ENCODE data around the gene VWC2L. TPM values are rescaled to one million over a fixed set of nuclear protein-coding genes. Genes with fewer than 3 reads are reported as not detected.

VWC2L gene
- polyA plus RNA-seq, 1 donor from 2014 or later, result 0.31 TPM

DNA sequence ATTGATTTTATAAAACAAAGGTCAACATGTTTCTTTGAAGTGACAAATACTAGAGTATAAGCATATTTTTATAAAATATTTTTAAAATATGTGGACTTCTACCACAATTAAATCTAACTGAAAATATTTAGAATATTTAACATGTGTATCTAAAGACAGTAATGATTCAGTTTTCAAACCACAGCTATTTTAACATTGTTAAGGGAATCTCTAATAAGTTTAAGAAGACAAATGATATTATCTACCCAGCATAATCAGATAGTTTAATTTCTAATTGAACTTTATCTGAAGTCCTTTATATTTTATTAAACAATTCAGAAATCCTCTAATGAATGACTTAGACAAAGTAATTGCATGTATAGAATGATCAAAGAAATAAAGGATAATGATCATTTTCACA lies 96.2 kb downstream of the VWC2L start:
- no peaks in the 10 kb centered on the region for H3K27me3 ChIP-seq (ENCODE audit: insufficient read depth, low read depth, low read length)

DNA sequence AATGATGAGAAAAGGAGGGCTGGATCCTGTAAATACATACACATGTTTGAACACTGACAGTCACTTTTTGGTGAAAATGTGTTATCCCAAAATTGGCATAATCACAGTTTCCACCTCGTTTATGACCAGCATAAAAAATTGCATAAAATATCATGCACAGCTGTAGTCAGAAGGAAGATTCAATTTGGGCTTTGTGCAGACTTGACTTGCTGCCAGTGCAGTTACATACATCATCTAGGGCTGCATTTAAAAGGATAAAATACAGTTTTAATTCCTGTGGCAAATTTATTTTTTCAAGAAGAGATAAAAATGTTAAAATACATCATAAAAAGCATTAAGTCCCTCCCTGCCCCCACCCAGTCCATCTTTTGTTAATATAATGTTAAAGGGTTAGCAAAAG lies 103.8 kb downstream of the VWC2L start:
- H3K27me3 ChIP-seq (ENCODE audit: insufficient read depth, low read depth, low read length), result no peaks in the 10 kb centered on the region
- H3K79me2 ChIP-seq (replicated peaks; ENCODE audit: insufficient read depth, low read length), result no peaks in the 10 kb centered on the region
- no peaks in the 10 kb centered on the region for H3K9me3 ChIP-seq (ENCODE audit: low read length)
- no peaks in the 10 kb centered on the region for H3F3A ChIP-seq (ENCODE audit: insufficient read depth, low read length, poor library complexity, severe bottlenecking)
- H3K27ac ChIP-seq (ENCODE audit: low read length), result no peak overlapping the region
- no peak overlapping the region for H3K4me2 ChIP-seq (ENCODE audit: low read length)
- H4K20me1 ChIP-seq (ENCODE audit: insufficient read depth), result no peaks in the 10 kb centered on the region
- no peak overlapping the region for H2AFZ ChIP-seq (ENCODE audit: low read depth, low read length)
- no peaks in the 10 kb centered on the region for H3K9me2 ChIP-seq (ENCODE audit: insufficient read depth, low read length)
- H3K4me3 ChIP-seq (ENCODE audit: low read length), result no peak overlapping the region
- TF ChIP-seq SMC3 (conservative IDR thresholded peaks at IDR 0.05; ENCODE audit: poor library complexity) (no peak), MXI1 (conservative IDR thresholded peaks at IDR 0.05; ENCODE audit: poor library complexity, severe bottlenecking) (no peak), POLR2AphosphoS5 (IDR thresholded peaks at IDR 0.05) (no peak), EP300 (conservative IDR thresholded peaks at IDR 0.05; ENCODE audit: poor library complexity, severe bottlenecking) (no peak), EZH2 (IDR thresholded peaks at IDR 0.05; ENCODE audit: borderline replicate concordance, insufficient read depth, low read length, poor library complexity, severe bottlenecking) (no peak), RAD21 (conservative IDR thresholded peaks at IDR 0.05) (no peak), TAF1 (IDR thresholded peaks at IDR 0.05; ENCODE audit: low read depth) (no peak)
- TF ChIP-seq, protein P1, sequence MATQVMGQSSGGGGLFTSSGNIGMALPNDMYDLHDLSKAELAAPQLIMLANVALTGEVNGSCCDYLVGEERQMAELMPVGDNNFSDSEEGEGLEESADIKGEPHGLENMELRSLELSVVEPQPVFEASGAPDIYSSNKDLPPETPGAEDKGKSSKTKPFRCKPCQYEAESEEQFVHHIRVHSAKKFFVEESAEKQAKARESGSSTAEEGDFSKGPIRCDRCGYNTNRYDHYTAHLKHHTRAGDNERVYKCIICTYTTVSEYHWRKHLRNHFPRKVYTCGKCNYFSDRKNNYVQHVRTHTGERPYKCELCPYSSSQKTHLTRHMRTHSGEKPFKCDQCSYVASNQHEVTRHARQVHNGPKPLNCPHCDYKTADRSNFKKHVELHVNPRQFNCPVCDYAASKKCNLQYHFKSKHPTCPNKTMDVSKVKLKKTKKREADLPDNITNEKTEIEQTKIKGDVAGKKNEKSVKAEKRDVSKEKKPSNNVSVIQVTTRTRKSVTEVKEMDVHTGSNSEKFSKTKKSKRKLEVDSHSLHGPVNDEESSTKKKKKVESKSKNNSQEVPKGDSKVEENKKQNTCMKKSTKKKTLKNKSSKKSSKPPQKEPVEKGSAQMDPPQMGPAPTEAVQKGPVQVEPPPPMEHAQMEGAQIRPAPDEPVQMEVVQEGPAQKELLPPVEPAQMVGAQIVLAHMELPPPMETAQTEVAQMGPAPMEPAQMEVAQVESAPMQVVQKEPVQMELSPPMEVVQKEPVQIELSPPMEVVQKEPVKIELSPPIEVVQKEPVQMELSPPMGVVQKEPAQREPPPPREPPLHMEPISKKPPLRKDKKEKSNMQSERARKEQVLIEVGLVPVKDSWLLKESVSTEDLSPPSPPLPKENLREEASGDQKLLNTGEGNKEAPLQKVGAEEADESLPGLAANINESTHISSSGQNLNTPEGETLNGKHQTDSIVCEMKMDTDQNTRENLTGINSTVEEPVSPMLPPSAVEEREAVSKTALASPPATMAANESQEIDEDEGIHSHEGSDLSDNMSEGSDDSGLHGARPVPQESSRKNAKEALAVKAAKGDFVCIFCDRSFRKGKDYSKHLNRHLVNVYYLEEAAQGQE (IDR thresholded peaks at IDR 0.05; ENCODE audit: borderline replicate concordance), result no peak
- TF ChIP-seq, protein P2, sequence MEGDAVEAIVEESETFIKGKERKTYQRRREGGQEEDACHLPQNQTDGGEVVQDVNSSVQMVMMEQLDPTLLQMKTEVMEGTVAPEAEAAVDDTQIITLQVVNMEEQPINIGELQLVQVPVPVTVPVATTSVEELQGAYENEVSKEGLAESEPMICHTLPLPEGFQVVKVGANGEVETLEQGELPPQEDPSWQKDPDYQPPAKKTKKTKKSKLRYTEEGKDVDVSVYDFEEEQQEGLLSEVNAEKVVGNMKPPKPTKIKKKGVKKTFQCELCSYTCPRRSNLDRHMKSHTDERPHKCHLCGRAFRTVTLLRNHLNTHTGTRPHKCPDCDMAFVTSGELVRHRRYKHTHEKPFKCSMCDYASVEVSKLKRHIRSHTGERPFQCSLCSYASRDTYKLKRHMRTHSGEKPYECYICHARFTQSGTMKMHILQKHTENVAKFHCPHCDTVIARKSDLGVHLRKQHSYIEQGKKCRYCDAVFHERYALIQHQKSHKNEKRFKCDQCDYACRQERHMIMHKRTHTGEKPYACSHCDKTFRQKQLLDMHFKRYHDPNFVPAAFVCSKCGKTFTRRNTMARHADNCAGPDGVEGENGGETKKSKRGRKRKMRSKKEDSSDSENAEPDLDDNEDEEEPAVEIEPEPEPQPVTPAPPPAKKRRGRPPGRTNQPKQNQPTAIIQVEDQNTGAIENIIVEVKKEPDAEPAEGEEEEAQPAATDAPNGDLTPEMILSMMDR (IDR thresholded peaks at IDR 0.05; ENCODE audit: poor library complexity, severe bottlenecking), result no peak
- no peak overlapping the region for H3K9ac ChIP-seq (ENCODE audit: low read length)
- H3K36me3 ChIP-seq (ENCODE audit: insufficient read depth, low read length), result no peaks in the 10 kb centered on the region

More for the DNA sequence above, 96.2 kb downstream of the VWC2L start:
- H3F3A ChIP-seq (ENCODE audit: insufficient read depth, low read length, poor library complexity, severe bottlenecking), result no peaks in the 10 kb centered on the region
- H3K9ac ChIP-seq (ENCODE audit: low read length), result no peak overlapping the region
- no peaks in the 10 kb centered on the region for H4K20me1 ChIP-seq (ENCODE audit: insufficient read depth)
- H3K36me3 ChIP-seq (ENCODE audit: insufficient read depth, low read length), result no peaks in the 10 kb centered on the region
- H3K4me3 ChIP-seq (ENCODE audit: low read length), result no peak overlapping the region
- H2AFZ ChIP-seq (ENCODE audit: low read depth, low read length), result no peak overlapping the region
- no peaks in the 10 kb centered on the region for H3K9me3 ChIP-seq (ENCODE audit: low read length)
- H3K27ac ChIP-seq (ENCODE audit: low read length), result no peak overlapping the region
- H3K4me2 ChIP-seq (ENCODE audit: low read length), result no peak overlapping the region
- no peaks in the 10 kb centered on the region for H3K9me2 ChIP-seq (ENCODE audit: insufficient read depth, low read length)
- no peaks in the 10 kb centered on the region for H3K79me2 ChIP-seq (replicated peaks; ENCODE audit: insufficient read depth, low read length)
- TF ChIP-seq RAD21 (conservative IDR thresholded peaks at IDR 0.05), result no peak
- no peak for TF ChIP-seq SMC3 (conservative IDR thresholded peaks at IDR 0.05; ENCODE audit: poor library complexity)
- TF ChIP-seq TAF1 (IDR thresholded peaks at IDR 0.05; ENCODE audit: low read depth), result no peak
- no peak for TF ChIP-seq EZH2 (IDR thresholded peaks at IDR 0.05; ENCODE audit: borderline replicate concordance, insufficient read depth, low read length, poor library complexity, severe bottlenecking)
- TF ChIP-seq, protein P1 (IDR thresholded peaks at IDR 0.05; ENCODE audit: borderline replicate concordance), result no peak
- TF ChIP-seq POLR2AphosphoS5 (IDR thresholded peaks at IDR 0.05), result no peak
